HCT116 (cell line): ENCODE results near the gene USP24. TPM values are rescaled to one million over a fixed set of nuclear protein-coding genes. Genes with fewer than 3 reads are reported as not detected.

Source experiments
- ATAC-seq: fragments of 200-7000 bp; cut with Tn5 transposase; 2 replicates; pipeline ENCODE4 v1.9.1; 2020; ENCODE audit warnings: mild to moderate bottlenecking, moderate library complexity
- BruUV-seq: library from RNA; stranded (reverse); fragments of 400-500 nt; replicated peaks from 2 replicates; lab custom pipeline; 2021; lab: Mats Ljungman, UMichigan
- CTCF ChIA-PET: fragments of 300-600 bp; sonication (Branson Sonifier 250); formaldehyde crosslinking; loops from one replicate; lab custom pipeline; 2021; ENCODE audit warnings: antibody characterized with exemption; lab: Charles Lee
- POLR2A ChIA-PET: fragments of 300-600, 350-600 bp; sonication (Branson Sonifier 250); formaldehyde crosslinking; loops from one replicate; lab custom pipeline; 2021; ENCODE audit warnings: antibody characterized with exemption; lab: Charles Lee
- RAD21 ChIA-PET, 2 experiments: fragments of 300-600 bp; sonication (Branson Sonifier 250); formaldehyde crosslinking; loops; one replicate each; lab custom pipeline; 2023; ENCODE audit warnings: low total read pairs in 2 of 2; ENCODE audit not compliant: uncharacterized antibody in 2 of 2, unreplicated experiment in 2 of 2, low non-redundant PET in 1 of 2; lab: Charles Lee
- DNase-seq: peaks from one replicate; pipeline ENCODE4 v3.0.0-alpha.2; 2010; ENCODE audit warnings: low read depth, low spot score
- H2AFZ ChIP-seq: fragments of 200-600 bp; shearing (Covaris generic), sonication (generic); 2 replicates; pipeline ENCODE4 v1.6.1; 2017; ENCODE audit warnings: low read depth, mixed run types, mixed read lengths, antibody characterized with exemption, low read length; ENCODE audit not compliant: poor library complexity, severe bottlenecking
- H3K27ac ChIP-seq: 2 replicates; pipeline ENCODE4 v1.5.1; 2012; ENCODE audit warnings: low read depth, low read length
- H3K27me3 ChIP-seq: fragments of 200-600 bp; sonication (generic); 2 replicates; pipeline ENCODE4 v1.6.1; 2016; ENCODE audit warnings: mixed run types, low read length, mixed read lengths; ENCODE audit not compliant: insufficient read depth
- H3K36me3 ChIP-seq, 2 experiments: fragments of 200-500 bp in 1 of 2; fragments of 200-600 bp in 1 of 2; sonication (Bioruptor generic) in 1 of 2; sonication (generic) in 1 of 2; 2 replicates each; pipeline versions ENCODE4 v1.5.1 to v1.6.1; 2014 to 2016; ENCODE audit warnings: low read length in 2 of 2, inconsistent platforms in 1 of 2, mixed read lengths in 1 of 2, mixed run types in 1 of 2; ENCODE audit not compliant: insufficient read depth in 2 of 2, control insufficient read depth in 1 of 2
- H3K4me1 ChIP-seq, 2 experiments: fragments of 200-600 bp in 1 of 2; sonication (generic) in 1 of 2; 2 replicates each; pipeline versions ENCODE4 v1.5.1 to v1.6.1; 2012 to 2017; ENCODE audit warnings: low read length in 2 of 2, inconsistent platforms in 1 of 2, mild to moderate bottlenecking in 1 of 2, mixed read lengths in 1 of 2, mixed run types in 1 of 2, moderate library complexity in 1 of 2; ENCODE audit not compliant: insufficient read depth in 2 of 2, control insufficient read depth in 1 of 2
- H3K4me2 ChIP-seq: fragments of 200-600 bp; sonication (generic); 2 replicates; pipeline ENCODE4 v1.6.1; 2017; ENCODE audit warnings: mixed run types, low read length, mixed read lengths
- H3K4me3 ChIP-seq, 2 experiments: fragments of 200-600 bp in 1 of 2; sonication (generic) in 1 of 2; replicated peaks in 1 of 2; 2 replicates each; pipeline ENCODE4 v1.5.1; 2011 to 2016; ENCODE audit warnings: low read length in 2 of 2, control low read depth in 1 of 2, low read depth in 1 of 2, mild to moderate bottlenecking in 1 of 2, mixed read lengths in 1 of 2, mixed run types in 1 of 2
- H3K79me2 ChIP-seq: fragments of 200-600 bp; sonication (generic); 2 replicates; pipeline ENCODE4 v1.6.1; 2017; ENCODE audit warnings: mild to moderate bottlenecking, mixed run types, low read length, moderate library complexity, mixed read lengths; ENCODE audit not compliant: insufficient read depth
- H3K9ac ChIP-seq: fragments of 200-600 bp; sonication (generic); 2 replicates; pipeline ENCODE4 v1.6.1; 2016; ENCODE audit warnings: low read length, mixed read lengths
- H3K9me2 ChIP-seq: fragments of 200-600 bp; sonication (generic), shearing (Covaris generic); 2 replicates; pipeline ENCODE4 v1.6.1; 2017; ENCODE audit warnings: mixed run types, mild to moderate bottlenecking, moderate library complexity; ENCODE audit not compliant: insufficient read depth
- H3K9me3 ChIP-seq, 2 experiments: fragments of 200-500 bp in 1 of 2; fragments of 200-600 bp in 1 of 2; sonication (Bioruptor generic) in 1 of 2; sonication (generic) in 1 of 2; 2 replicates each; pipeline ENCODE4 v1.6.1; 2014 to 2017; ENCODE audit warnings: low read length in 2 of 2, mixed read lengths in 2 of 2, inconsistent platforms in 1 of 2, low read depth in 1 of 2, mild to moderate bottlenecking in 1 of 2, mixed run types in 1 of 2, moderate library complexity in 1 of 2; ENCODE audit not compliant: control insufficient read depth in 1 of 2, insufficient read depth in 1 of 2
- H4K20me1 ChIP-seq: fragments of 200-600 bp; sonication (generic), shearing (Covaris generic); 2 replicates; pipeline ENCODE4 v1.6.1; 2017; ENCODE audit warnings: mixed run types, mild to moderate bottlenecking, moderate library complexity; ENCODE audit not compliant: insufficient read depth
- ATF3 ChIP-seq: IDR thresholded peaks from 2 replicates; pipeline ENCODE4 v1.6.1; 2012
- CBX3 ChIP-seq: IDR thresholded peaks from 2 replicates; pipeline ENCODE4 v1.6.1; 2012; ENCODE audit warnings: low read depth
- CTCF ChIP-seq, 3 experiments: fragments of 200-600 bp in 1 of 3; sonication (generic) in 1 of 3; IDR thresholded peaks in 2 of 3; conservative IDR thresholded peaks in 1 of 3; 2 replicates each; pipeline ENCODE4 v1.5.1; 2012 to 2017; ENCODE audit warnings: low read depth in 2 of 3, low read length in 2 of 3, antibody characterized with exemption in 1 of 3, borderline replicate concordance in 1 of 3, control low read depth in 1 of 3, mild to moderate bottlenecking in 1 of 3, mixed read lengths in 1 of 3, mixed run types in 1 of 3, moderate library complexity in 1 of 3; ENCODE audit not compliant: insufficient read depth in 1 of 3
- EGR1 ChIP-seq: IDR thresholded peaks from 2 replicates; pipeline ENCODE4 v1.6.1; 2012; ENCODE audit warnings: low read depth
- ELF1 ChIP-seq: IDR thresholded peaks from 2 replicates; pipeline ENCODE4 v1.6.1; 2012; ENCODE audit warnings: low read depth, borderline replicate concordance
- EZH2 ChIP-seq: fragments of 200-600 bp; sonication (generic); IDR thresholded peaks from 2 replicates; pipeline ENCODE4 v1.6.1; 2017; ENCODE audit warnings: antibody characterized with exemption, mixed run types
- FOSL1 ChIP-seq: IDR thresholded peaks from 2 replicates; pipeline ENCODE4 v1.6.1; 2012; ENCODE audit warnings: low read depth
- JUND ChIP-seq: IDR thresholded peaks from 2 replicates; pipeline ENCODE4 v1.6.1; 2012
- POLR2AphosphoS5 ChIP-seq: IDR thresholded peaks from 2 replicates; pipeline ENCODE4 v1.6.1; 2011; ENCODE audit warnings: mild to moderate bottlenecking, low read depth, low read length, moderate library complexity
- RAD21 ChIP-seq: IDR thresholded peaks from 2 replicates; pipeline ENCODE4 v1.6.1; 2012; ENCODE audit warnings: low read depth, mild to moderate bottlenecking
- SIN3A ChIP-seq: IDR thresholded peaks from 2 replicates; pipeline ENCODE4 v1.6.1; 2012; ENCODE audit warnings: low read depth
- SP1 ChIP-seq: IDR thresholded peaks from 2 replicates; pipeline ENCODE4 v1.6.1; 2012; ENCODE audit warnings: low read depth
- SRF ChIP-seq: IDR thresholded peaks from 2 replicates; pipeline ENCODE4 v1.6.1; 2012; ENCODE audit warnings: low read depth
- ZFX ChIP-seq: fragments of 450-650 bp; IDR thresholded peaks from 2 replicates; pipeline ENCODE4 v1.6.1; 2017
- ZNF274 ChIP-seq: fragments of 200-500 bp; sonication (Bioruptor generic); IDR thresholded peaks from 2 replicates; pipeline ENCODE4 v1.6.1; 2014; ENCODE audit warnings: mild to moderate bottlenecking, low read depth, low read length, inconsistent platforms
- intact Hi-C: fragments of 100-400 bp; cut with micrococcal nuclease; formaldehyde crosslinking; loops from 2 replicates; pipeline ENCODE4 v1.10.0; 2022
- total RNA-seq: library from RNA; stranded (reverse); gene quantifications from one replicate; pipeline ENCODE4 v1.2.1, GENCODE V29; 2021; ENCODE audit not compliant: unreplicated experiment

USP24 gene
- total RNA-seq, 1 experiment from 2014 or later = 34.2 TPM

- BruUV-seq = no TSS peak
- intact Hi-C loops = no loop called here
- no peak overlapping the region for H3K27ac ChIP-seq
- H3K4me2 ChIP-seq = no peak overlapping the region
- no peak overlapping the region for H2AFZ ChIP-seq
- H3K4me3 ChIP-seq = no peak overlapping the region
- no peak for TF ChIP-seq CTCF (IDR thresholded peaks at IDR 0.05 in 2 of 3, conservative IDR thresholded peaks at IDR 0.05 in 1 of 3; ENCODE audit: borderline replicate concordance in 1 of 3, insufficient read depth in 1 of 3, low read depth in 2 of 3, low read length in 2 of 3)
- TF ChIP-seq RAD21 = no peak
- no peak for TF ChIP-seq ZNF274
- no peak for TF ChIP-seq SIN3A
- TF ChIP-seq EGR1 = no peak
- no peak for TF ChIP-seq EZH2
- no peak for TF ChIP-seq ELF1
- no peak for TF ChIP-seq JUND
- no peak for TF ChIP-seq POLR2AphosphoS5
- TF ChIP-seq ZFX = no peak
- no peak for TF ChIP-seq FOSL1
- no peak for TF ChIP-seq SRF
- TF ChIP-seq CBX3 = no peak
- no peak for TF ChIP-seq SP1
- TF ChIP-seq ATF3 = no peak
- peaks cover 0 to 13% of the 10 kb centered on the region in 2 experiments; a peak in 2 of 4 replicates for H3K36me3 ChIP-seq
- H3K27me3 ChIP-seq = no peaks in the 10 kb centered on the region
- ATAC-seq (no peak), DNase-seq (no peak)
- no peaks in the 10 kb centered on the region for H3K9me2 ChIP-seq
- CTCF ChIA-PET = no interaction called here
- H3K79me2 ChIP-seq = no peaks in the 10 kb centered on the region
- RAD21 ChIA-PET = no interaction called here
- peaks cover 0 to 5% of the 10 kb centered on the region in 2 experiments; a peak in 1 of 4 replicates for H3K4me1 ChIP-seq
- no peak overlapping the region for H3K9ac ChIP-seq
- POLR2A ChIA-PET = no interaction called here
- no peaks in the 10 kb centered on the region for H4K20me1 ChIP-seq
- H3K9me3 ChIP-seq = no peaks in the 10 kb centered on the region
Observed at GRCh38 chr1:55061000-55061705, 154.0 kb downstream of the USP24 start.
